GM19324 (cell line): ENCODE results near the gene MYL12B.
A peak's percentile ranks its signal among the peaks of the same experiment; 100 is the strongest.
"Not testable (repeated sequence)": the region's sequence is repeated elsewhere in the genome, so short reads cannot be mapped to it uniquely, and the experiment has no call there.

Experiments used
- ATAC-seq: cut with Tn5 transposase; IDR thresholded peaks from one replicate; pipeline ENCODE4 v1.9.1; 2021; ENCODE audit warnings: mild to moderate bottlenecking, moderate library complexity; ENCODE audit not compliant: unreplicated experiment, low FRiP score

Gene MYL12B

GRCh38 chr18:3257627-3258120 lies 4.3 kb upstream of the MYL12B start:
- ATAC-seq: no peak

GRCh38 chr18:3260995-3261372 lies 949 bp upstream of the MYL12B start:
- ATAC-seq: no peak

GRCh38 chr18:3262234-3263131 lies 550 bp downstream of the MYL12B start:
- peak; percentile 42 for ATAC-seq

- no peak for ATAC-seq
Observed at GRCh38 chr18:3263132-3263700, 1.3 kb downstream of the MYL12B start.

- ATAC-seq: no peak
Observed at GRCh38 chr18:3264362-3264761, 2.4 kb downstream of the MYL12B start.

GRCh38 chr18:3265564-3266033 lies 3.7 kb downstream of the MYL12B start:
- ATAC-seq: no peak

GRCh38 chr18:3266062-3266608 lies 4.2 kb downstream of the MYL12B start:
- no peak for ATAC-seq

- no peak for ATAC-seq
Observed at GRCh38 chr18:3268306-3268705, 6.4 kb downstream of the MYL12B start.

GRCh38 chr18:3269241-3269913 lies 7.4 kb downstream of the MYL12B start:
- no peak for ATAC-seq

- ATAC-seq: no peak
Observed at GRCh38 chr18:3269914-3270299, 8.0 kb downstream of the MYL12B start.

- ATAC-seq: no peak
Observed at GRCh38 chr18:3273042-3273441, 11.1 kb downstream of the MYL12B start.

- ATAC-seq: not testable (repeated sequence)
Observed at GRCh38 chr18:3277643-3278213, 15.8 kb downstream of the MYL12B start.

GRCh38 chr18:3279201-3280185 lies 17.6 kb downstream of the MYL12B start:
- ATAC-seq: no peak

- ATAC-seq: no peak
Observed at GRCh38 chr18:3281456-3282400, 19.8 kb downstream of the MYL12B start.

- ATAC-seq: no peak
Observed at GRCh38 chr18:3283253-3283863, 21.4 kb downstream of the MYL12B start.

GRCh38 chr18:3283908-3284307 lies 22.0 kb downstream of the MYL12B start:
- no peak for ATAC-seq

- no peak for ATAC-seq
Observed at GRCh38 chr18:3284501-3284900, 22.6 kb downstream of the MYL12B start.

GRCh38 chr18:3286159-3286558 lies 24.2 kb downstream of the MYL12B start:
- no peak for ATAC-seq
